Kidney epithelial cell (primary cell): ENCODE measurements around the gene NUDC. TPM values are rescaled to one million over a fixed set of nuclear protein-coding genes. Genes with fewer than 3 reads are reported as not detected.

Experiments
- DNase-seq: peaks from one replicate; pipeline ENCODE4 v3.0.0-alpha.2; 2010; ENCODE audit warnings: low read depth
- H3K27me3 ChIP-seq: 2 replicates; pipeline ENCODE4 v1.6.0; 2011; ENCODE audit warnings: low read length; ENCODE audit not compliant: control insufficient read depth, insufficient read depth
- H3K36me3 ChIP-seq: 2 replicates; pipeline ENCODE4 v1.5.1; 2011; ENCODE audit warnings: low read length; ENCODE audit not compliant: control insufficient read depth, insufficient read depth
- H3K4me3 ChIP-seq: 2 replicates; pipeline ENCODE4 v1.5.1; 2011; ENCODE audit warnings: low read depth, mild to moderate bottlenecking, control low read depth, low read length
- total RNA-seq: library from RNA; depleted of rRNA; stranded (reverse); fragments of >200 nt; gene quantifications from 2 replicates; pipeline ENCODE4 v1.2.3, GENCODE V29; 2015
- TF ChIP-seq, protein P1 (sequence below): IDR thresholded peaks from 2 replicates; pipeline ENCODE4 v1.5.1; 2011; ENCODE audit warnings: mild to moderate bottlenecking, moderate library complexity, low read length, control low read depth, inconsistent platforms; ENCODE audit not compliant: insufficient read depth, poor library complexity, severe bottlenecking

Gene NUDC
- total RNA-seq, 1 donor from 2014 or later = 123 TPM

DNA sequence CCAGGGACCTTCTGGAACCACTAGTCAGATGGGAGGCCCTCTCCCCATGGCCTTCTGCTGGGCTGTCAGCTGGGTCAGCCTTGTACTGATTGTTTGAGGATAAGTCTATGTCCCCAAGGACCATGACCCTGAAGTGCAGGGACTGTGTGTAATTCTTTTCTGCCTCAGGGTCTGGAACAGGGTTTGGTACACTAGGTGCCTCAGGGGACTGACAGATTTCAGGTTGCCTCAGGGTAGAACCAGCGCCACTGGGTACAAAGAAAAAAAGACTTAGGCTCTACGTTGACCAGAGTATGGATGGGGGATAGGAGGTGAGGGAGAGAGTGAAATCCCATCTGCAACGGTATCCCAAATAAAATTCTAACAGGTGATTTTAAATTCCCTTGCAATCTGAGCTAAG is 35.8 kb downstream of the NUDC start:
- Histone ChIP-seq H3K4me3 (no peak overlapping the region), H3K36me3 (no peaks in the 10 kb centered on the region), H3K27me3 (peaks cover 10% of the 10 kb centered on the region)
- no peak for DNase-seq
- TF ChIP-seq, protein P1, sequence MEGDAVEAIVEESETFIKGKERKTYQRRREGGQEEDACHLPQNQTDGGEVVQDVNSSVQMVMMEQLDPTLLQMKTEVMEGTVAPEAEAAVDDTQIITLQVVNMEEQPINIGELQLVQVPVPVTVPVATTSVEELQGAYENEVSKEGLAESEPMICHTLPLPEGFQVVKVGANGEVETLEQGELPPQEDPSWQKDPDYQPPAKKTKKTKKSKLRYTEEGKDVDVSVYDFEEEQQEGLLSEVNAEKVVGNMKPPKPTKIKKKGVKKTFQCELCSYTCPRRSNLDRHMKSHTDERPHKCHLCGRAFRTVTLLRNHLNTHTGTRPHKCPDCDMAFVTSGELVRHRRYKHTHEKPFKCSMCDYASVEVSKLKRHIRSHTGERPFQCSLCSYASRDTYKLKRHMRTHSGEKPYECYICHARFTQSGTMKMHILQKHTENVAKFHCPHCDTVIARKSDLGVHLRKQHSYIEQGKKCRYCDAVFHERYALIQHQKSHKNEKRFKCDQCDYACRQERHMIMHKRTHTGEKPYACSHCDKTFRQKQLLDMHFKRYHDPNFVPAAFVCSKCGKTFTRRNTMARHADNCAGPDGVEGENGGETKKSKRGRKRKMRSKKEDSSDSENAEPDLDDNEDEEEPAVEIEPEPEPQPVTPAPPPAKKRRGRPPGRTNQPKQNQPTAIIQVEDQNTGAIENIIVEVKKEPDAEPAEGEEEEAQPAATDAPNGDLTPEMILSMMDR = no peak

DNA sequence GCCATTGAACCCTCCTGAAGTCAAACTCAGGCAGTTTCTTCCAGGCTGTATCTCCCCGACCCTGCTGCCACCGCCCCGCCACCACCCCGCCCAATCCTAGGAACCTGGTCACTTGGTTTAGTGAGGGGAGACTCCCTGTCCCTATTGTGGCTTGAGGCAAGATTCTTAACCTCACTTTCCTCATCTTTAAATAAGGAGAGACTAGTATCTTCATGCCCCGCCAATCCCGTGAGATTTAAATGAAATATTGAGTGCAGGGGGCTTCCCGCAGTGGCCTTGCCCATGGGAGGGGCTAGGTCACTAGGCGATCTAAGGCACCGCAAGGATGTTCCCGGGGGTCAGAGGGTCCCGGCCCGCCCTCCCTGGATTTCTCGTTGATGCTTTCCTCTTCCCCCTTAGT is 37.7 kb downstream of the NUDC start:
- Histone ChIP-seq H3K27me3 (peaks cover 10% of the 10 kb centered on the region), H3K4me3 (peak overlapping the region; percentile 47), H3K36me3 (no peaks in the 10 kb centered on the region)
- TF ChIP-seq, protein P1 = no peak
- no peak for DNase-seq

GRCh38 chr1:26959722-26960624 is 38.4 kb downstream of the NUDC start, which contains the start of gene KDF1:
Gene KDF1 (minus strand): TSS chr1:26960468. CDS start chr1:26952380, 8,088 bp downstream.
- H3K36me3 ChIP-seq = no peaks in the 10 kb centered on the region
- TF ChIP-seq, protein P1 = peak; percentile 31
- peak within 1 kb of the TSS; percentile 47 for H3K4me3 ChIP-seq
- DNase-seq = no peak
- H3K27me3 ChIP-seq = peaks cover 10% of the 10 kb centered on the region

DNA sequence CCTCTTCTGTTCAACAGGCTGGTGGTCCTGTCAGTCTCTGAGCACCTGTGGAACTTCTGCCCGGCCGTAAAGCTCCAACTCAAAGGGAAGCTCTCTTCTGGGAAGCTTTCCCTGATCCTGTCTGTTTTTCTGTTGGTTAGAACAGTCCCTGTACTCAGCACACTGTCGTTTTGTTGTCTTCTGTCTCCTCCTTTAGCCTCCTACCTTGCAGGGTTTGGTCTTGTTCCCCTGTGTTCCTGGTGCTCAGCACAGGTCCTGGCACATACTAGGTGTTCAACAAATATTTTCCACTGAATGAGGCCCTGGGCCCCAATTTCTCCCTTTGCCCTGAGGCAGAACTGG is 39.1 kb downstream of the NUDC start:
- Histone ChIP-seq H3K27me3 (peaks cover 10% of the 10 kb centered on the region), H3K4me3 (peak overlapping the region; percentile 47), H3K36me3 (no peaks in the 10 kb centered on the region)
- TF ChIP-seq, protein P1 = no peak
- no peak for DNase-seq

DNA sequence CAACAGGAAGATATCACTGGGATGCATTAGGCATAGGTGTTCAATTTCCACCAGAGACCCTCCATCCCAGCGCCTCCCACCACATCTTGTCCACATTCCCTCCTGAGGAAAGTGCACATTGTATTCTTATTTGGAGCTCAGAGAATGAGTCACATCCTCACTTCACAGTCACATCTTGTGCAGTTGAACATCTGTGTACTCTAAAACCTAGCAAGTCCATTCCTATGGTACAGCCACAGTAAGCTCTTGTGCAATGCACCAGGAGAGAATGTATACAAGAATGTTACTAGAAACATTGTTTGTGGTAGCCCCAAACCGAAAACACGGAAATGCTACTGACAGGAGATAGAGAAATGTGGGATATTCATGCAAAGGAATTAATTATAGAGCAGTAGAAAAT is 40.3 kb downstream of the NUDC start:
- H3K27me3 ChIP-seq = peaks cover 10% of the 10 kb centered on the region
- peak; percentile 71 for DNase-seq
- no peaks in the 10 kb centered on the region for H3K36me3 ChIP-seq
- TF ChIP-seq, protein P1 = no peak
- H3K4me3 ChIP-seq = no peak overlapping the region
